Frontal cortex (tissue), 4 donors: ENCODE measurements around the gene AOPEP. TPM values are rescaled to one million over a fixed set of nuclear protein-coding genes. Genes with fewer than 3 reads are reported as not detected.

Source experiments
- DNase-seq, 2 donors: peaks; one replicate each; pipeline ENCODE4 v3.0.0; 2012; ENCODE audit warnings: low spot score in 2 of 2
- FAIRE-seq: peaks from 2 replicates; lab custom pipeline; 2012; peaks lifted over from hg19 to GRCh38; lab: Jason Lieb, UNC
- total RNA-seq: library from RNA; depleted of rRNA; stranded (reverse); fragments of >200 nt; gene quantifications from one replicate; pipeline ENCODE4 v1.2.3, GENCODE V29; 2014
- donor health status: control.
- donor health status: control.
- donor health status: control.

Gene AOPEP
- total RNA-seq, 1 donor from 2014 or later: 23.2 TPM

DNA sequence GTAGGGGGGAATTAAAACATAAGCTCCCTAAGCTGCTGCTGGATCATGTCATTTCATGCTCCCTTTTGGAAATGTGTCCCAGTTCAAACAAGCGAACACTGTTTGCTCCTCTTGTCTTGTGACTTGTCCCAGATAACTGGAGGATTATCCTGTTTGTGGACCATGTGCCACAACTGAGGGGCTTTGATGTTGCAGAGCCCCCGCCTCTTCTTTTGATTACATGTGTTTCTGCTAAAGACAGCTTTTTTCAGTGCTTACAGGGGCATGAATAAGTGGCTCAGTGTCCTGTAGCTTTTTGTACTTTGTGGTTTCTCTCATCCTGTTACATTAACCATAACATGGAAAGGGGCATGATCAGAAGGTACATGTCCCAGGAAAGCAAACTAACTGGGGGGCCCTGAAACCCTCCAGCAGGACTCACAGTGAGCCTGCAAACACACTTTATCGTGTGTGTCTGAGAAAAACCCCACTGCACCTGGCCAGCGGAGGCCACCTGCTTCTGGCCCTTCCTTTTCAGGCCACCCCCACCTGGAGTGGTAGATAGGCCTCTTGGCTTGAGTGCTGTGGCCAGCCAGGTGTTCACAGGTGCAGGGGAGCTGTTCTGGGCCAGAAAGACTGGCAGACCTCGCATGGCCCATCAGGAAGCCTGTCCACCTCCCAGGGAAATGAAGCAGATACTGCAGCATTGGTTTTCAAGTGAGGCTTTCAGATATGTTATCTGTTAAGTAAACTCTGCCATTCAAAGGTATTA, 305.4 kb downstream of the AOPEP start:
- DNase-seq: no peak
- no peak for FAIRE-seq

DNA sequence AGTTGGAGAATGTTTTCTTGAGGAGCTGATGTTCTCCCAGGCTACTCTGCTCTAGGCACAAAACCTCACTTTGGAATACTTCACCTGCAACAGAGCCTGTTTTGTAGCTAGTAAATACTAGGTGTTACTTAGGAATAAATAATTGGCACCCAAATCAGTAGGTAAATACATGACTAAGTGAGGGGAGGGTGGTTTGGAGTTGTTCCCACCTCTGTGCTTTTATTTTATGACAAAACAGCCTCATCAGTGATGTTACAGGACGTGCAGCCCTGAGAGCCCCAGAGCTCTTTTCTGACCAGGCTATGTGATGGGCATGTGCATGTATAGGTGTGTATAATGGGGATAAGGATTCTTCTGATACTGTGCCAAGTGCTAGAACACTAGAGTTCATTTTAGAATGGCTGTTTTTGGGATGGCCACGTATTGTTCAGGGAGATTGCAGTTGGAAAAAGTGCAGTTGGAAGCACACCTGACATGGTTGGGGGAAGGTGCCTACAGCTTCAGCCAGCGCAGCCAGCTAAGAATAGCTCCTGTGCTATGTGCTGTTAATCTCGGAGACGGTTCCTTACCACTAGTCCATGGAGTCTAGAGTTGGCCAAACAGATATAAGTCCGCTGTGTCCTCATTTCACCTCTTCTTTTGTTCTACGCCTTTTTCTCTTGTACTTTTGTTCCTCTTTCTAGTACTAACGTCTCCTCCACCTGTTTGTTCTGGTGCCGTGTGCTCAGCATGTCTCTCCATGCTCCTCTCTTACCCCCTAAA, 306.3 kb downstream of the AOPEP start:
- FAIRE-seq: no peak

DNA sequence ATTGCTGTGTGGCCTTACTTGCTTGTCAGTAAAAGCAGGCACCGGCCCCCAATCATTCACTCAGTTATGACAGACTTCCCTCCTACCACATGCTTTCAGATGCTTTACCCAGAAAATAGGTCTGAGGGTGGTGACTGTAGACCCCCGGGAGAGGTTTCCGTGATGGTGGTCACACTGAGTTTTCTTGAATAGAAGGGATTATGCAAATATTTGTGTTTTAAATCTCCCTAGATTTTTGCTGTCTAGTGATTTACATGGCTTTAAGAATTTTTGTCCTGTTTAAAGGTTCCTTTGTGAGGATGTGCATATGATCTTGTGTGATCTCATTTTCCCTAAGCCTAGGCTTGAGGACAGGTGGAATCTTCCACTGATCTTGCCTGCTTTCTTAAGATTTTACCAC, 309.3 kb downstream of the AOPEP start:
- FAIRE-seq (no peak), DNase-seq (no peak)

More for the DNA sequence above, 306.3 kb downstream of the AOPEP start:
- no peak for DNase-seq

DNA sequence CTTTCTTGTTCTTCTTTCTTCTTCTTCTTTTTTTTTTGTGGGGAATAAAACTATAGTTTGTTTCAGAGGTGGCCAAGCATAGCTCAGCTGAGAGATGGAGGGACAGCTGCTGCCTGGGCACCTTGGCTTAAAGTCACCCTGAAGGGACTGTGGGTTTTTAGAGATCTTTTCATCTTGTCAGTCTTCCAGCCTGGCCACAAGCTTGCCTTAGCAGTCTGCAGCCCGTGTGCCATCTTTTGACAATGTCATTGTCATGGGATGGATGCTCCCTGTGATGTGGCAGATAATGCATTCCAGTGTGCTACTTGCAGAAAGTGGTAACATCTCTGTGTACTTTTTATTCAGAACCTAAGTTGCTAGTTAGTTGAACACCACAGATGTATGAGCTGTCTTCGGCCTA, 310.2 kb downstream of the AOPEP start:
- DNase-seq (no peak), FAIRE-seq (no peak)

DNA sequence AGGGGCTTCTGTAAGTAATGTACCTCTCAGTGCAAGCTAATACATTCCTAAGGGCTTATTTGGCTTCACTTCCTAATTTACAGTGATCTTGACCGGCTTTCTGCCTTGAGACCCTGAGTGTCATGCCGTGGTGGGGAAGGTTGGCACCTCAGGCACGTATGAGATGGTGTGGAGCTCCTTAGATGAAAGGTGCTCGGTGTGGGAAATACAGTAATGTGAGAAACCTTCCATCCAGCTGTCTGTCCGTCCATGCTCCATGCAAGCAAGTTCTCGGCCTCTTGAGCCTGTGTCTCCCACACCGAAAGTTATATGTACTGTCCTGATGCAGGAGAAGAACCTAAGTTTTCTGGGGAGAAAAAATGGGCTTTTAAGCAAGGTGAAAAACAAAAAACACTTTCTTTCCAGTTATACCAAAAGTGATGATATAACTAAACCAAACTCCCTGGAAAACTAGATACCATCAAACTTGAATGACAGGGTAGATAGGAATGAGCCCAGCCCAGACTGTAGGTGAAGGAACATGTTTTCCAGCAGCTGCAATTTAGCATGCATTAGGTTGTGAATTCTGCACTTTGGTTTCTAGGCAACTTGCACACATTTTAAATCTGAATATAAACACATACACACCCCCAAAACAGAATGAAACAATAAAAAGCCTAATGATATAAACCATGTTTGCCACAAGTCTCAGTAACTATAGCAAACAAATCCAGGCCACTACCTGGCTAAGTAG, 311.5 kb downstream of the AOPEP start:
- no peak for DNase-seq
- no peak for FAIRE-seq

DNA sequence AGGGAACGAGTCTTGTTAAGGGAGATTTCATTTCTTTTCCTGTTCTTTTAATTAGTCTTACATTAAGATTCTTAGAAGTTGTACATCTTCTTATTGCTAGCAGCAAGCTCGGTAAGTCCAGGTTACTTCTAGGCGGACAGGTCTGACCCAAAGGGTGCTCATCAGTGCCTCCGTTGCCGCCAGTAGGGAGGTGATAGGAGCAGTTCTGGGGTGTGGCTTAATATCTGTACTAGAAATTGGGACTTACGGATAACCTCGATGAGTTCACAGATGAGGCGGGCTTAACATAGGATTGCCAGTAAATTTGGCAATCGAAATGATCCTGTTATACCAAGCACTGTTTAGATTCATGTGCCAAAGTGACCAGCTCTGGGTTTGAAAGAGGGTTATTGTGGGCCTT, 312.2 kb downstream of the AOPEP start:
- DNase-seq (no peak), FAIRE-seq (no peak)

DNA sequence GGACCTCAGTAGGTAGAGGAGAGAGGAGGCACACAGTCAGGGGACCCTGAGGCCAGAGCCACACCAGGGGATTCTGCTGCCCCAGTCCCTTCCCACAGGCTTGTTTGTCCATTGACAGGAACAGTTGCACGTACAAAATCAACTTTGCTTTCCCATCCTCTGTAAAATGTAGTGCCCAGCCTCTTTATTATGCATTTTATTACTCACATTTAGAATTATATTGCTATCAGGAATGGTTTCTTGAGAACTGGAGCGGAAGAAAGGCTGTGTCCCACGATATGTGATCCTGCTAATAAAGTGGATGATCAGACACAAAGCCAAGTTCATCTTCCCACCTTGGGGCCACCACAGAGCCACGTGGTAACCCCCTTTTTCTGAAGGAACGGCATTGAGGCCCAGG, 313.6 kb downstream of the AOPEP start:
- FAIRE-seq: no peak
- no peak for DNase-seq

DNA sequence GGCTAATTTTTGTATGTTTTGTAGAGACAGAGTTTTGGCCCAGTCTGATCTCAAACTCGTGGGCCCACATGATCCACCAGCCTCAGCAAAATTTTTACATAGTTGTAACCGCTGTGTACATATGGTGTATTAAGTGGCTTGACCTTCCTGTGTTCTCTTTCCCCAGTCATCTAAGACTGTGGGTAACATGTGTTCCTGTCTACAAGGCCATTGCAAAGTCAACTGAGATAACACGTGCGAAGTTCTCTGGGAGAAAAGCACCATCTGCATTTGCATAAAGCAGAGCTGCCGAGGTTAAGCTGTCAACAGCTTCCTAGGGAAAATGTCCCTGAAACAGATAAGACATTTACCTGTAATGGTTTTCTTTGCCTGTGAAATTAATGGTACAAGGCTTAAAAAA, 317.3 kb downstream of the AOPEP start:
- FAIRE-seq: no peak
- DNase-seq: no peak

DNA sequence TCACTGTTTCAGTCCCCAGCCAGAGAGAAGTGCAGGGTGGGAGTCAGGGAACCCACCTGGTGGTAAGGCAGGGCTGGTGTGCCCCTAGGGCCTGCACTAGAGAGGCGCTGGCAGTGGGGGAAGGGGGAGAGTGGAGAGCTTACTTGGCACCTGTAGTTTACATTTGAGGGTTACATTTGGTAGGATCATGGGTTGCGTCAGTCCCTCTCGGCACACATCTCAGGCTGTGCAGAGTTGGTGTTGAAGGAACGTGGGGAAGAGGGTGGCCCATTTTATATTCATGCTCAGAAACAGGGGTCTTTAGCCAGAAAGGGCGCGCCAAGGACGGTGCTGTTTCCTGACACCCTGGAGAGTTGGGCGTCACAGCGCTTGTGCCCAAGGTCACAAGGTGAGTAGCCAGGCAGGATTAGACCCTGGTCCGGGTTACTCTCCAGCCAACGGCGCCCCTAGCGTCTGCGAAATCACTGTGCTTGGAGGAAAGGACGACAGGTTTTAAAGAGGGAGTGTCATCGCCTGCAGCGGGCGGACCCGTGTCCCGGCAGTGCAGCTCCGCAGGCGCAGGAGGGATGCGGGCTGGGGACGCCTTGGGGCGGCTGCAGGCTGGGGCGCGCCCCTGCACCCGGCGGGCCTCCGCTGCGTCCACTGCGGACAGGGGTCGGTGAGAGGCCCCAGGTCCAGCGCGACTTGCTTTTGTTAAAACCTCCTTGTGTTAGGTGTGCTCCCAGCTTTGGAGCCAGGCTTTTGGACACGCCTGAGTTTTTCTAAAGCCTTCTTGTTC, 318.4 kb downstream of the AOPEP start:
- FAIRE-seq (no peak), DNase-seq (no peak)

DNA sequence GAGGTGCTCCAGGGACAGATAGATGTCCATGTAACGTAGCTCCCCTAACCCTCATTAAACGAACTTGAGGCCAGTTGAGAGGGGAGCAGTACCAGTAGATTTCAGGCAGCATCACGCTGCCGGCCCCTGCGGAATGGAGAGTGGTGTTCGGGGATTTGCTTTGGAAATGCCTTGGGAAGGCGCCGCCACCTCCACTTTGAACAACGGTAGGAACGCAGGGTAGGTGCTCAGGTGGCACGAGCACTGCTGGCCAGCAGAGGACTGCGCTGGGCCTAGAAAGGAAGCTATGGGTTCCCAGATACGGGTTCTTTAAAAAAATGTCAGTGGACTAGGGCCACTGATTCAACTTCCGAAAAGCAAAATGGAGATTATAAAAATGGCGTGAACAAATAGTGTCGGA, 319.3 kb downstream of the AOPEP start:
- FAIRE-seq: no peak
- DNase-seq: no peak

DNA sequence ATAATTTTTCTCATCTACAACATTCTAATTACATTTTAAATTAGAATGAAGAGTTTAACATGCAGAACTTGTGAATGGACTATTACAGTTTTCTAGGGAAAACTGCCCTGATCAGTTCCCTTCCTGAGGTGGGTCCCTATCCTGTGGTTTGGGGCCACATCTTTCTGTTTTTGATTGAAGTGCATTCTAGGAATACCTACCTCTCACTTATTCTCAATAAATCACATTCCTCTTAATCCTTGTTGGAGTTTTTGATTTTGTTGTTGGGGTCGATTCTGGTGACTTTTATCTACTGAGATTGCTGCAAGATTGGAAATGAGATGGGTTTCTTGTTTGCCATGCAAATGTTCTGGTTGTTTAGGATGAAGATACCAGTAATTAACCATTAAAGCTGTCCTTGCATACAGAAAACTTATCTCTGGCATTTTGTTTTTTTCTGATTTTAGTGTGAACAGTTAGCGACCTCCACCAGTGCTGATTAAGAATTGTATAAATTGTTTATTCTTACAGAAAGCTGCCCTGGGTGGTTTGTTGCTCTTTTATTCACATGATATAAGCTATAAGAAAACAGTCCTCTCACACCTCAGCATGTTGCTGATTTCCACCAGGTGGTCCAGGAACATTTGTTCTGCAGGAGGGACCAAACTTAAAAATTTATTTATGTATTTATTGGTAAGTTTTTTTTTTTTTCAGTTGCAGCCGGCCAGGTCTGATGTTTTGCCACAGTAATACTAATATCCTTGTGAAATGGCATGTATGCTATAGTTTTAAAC, 321.1 kb downstream of the AOPEP start:
- DNase-seq (no peak), FAIRE-seq (no peak)

DNA sequence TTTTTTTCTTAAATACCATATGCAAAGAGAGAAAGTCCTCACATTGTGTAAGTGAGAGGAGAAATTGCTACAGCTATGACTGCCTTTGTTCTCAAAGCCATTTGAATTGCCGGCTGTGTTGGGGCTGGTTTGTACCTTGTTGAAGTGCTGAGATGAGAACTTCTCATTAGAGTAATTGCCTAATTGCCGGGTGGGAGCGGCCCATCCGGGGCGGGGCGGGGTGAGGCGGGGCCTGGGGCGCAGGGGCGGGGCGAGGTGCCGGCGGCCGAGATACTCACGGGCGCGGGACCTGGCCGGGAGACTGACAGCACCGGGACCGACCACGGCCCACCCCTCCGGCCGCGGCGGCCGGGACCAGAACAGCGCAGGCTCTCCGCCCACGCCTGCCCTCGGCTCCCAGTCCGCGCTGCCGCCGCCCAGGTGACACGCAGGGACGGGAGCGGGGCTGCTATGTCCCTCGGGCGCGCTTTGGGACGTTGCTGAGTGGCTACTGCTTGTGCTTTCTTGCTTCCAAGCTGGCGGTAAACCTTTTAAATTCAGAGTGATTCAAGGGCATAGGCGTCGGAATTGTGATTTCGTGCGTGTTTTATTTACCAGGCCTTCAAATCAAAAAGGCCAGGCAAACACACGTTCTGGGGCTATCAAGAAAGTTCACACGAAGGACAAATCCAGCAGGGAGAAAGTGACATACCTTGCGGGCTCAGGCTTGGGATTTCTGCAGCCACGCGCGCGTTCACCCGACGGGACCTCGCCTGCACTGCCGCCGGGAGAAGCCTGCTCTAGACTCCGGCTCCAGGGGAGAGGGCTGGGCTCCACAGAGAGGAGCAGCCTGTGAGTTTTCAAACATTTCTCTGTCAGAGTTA, 322.0 kb downstream of the AOPEP start:
- DNase-seq (peak; percentile 71 to 80), FAIRE-seq (no peak)

DNA sequence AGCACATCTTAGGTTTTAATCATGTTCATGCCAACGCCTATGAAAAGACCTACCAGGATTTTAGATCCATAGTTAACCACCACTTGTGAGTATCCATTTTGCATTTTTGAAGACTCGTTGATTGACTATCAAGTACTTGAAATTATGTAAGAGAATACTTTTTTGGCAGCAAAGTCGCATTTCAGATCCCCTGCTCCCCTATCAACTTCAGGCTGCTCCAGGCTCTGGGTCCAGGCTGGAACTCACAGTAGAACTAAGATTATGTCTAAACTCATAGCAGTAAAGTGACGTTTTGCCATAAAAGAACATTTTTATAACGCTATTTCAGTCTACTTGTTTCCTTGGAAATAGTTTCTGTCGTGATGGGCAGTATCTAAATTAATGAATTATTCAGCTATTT, 323.3 kb downstream of the AOPEP start:
- DNase-seq: no peak
- no peak for FAIRE-seq

DNA sequence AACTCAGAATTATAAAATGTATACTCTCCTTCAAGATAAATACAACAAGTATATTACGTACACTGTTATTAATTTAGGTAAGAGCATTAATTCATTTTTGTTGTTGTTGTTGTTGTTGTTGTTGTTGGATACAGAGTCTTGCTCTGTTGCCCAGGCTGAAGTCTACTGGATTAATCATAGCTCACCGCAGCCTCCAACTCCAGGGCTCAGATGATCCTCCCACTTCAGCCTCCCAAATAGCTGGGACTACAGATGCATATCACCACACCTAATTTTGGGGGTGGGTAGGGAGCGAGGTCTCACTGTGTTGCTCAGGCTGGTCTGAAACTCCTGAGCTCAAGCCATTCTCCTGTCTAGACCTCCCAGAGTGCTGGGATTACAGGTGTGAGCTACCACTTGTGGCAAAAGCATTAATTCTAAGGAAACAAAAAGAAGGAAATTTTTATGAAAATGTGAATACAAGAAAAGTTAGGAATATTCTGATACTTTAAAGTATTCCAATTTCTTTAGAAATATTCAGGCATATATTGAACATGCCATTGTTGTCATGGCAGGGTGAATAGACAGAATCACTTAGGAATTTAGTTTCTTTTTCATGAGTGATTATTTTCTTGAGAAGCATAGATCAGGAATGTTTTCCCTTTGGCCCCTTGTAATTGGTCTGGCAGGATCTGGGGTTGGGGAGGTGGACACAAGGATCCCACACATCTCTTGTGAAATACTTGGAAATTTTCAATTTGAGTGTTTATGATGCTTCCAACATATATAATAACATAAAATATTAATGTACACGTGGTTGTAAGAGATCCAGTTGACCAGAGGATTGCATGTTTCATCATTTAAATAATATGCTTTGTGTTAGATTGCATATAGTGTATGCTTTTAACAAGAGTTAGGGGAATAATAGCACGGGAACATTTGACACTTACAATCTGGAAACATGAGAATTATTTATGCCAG, 327.4 kb downstream of the AOPEP start:
- DNase-seq (no peak), FAIRE-seq (no peak)

DNA sequence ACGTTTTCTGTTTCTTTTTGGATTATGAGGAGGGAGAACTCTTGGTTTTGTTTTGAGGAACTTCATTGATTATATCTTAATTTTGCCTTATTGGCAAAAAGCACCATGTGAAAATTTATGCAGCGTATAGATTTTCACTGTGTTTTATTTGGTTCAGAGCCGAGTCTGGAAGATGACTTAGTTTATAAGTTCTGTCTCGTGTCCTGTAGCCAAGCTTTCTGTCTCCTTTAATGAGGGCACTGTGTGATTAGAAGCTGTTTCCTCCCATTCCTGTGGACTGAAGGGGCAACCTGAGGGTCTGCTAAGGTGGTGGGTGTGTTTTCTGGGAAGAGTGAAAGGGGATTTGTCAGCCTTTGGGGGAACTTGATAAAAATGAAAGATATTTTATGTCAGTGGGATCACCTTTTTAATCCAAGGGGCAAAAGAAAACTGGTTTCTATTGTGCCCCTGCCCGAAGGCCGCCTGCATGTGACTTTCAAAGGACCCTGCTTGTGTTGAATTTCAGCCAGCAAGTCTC, 328.9 kb downstream of the AOPEP start:
- FAIRE-seq: no peak
- DNase-seq: no peak

DNA sequence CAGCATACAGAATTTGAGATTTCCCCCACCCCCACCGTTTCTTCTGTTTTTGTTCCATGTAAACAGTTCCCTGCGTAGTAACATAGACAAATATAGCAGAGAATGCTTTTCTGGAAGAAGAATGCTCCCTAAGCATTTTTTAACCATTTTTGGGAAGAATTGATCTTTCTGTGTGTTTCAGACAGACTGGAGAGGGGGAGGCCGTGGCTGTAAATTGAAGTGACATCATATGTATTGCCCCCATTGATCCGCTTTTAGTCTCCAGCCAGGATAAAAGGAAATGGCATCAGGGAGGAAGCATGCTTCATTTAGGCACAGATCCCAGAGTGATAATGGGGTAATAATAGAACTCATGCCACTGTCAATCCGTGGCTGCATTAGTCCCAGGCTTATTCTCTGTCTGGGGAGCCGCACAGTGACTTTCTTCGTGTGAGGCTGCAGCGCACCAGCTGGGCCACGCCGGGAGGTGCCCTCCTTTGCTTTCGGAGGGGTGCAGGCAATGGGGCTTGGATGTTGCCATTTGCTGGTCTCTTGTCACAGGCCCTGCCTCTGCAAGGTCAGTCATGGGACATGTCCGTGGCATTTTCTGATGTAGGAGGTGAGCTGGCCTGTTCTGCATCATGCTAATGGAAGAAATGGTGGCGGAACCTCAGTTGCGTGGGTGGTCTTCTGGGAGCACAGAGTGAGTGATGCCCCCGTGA, 329.5 kb downstream of the AOPEP start:
- DNase-seq (no peak), FAIRE-seq (no peak)

DNA sequence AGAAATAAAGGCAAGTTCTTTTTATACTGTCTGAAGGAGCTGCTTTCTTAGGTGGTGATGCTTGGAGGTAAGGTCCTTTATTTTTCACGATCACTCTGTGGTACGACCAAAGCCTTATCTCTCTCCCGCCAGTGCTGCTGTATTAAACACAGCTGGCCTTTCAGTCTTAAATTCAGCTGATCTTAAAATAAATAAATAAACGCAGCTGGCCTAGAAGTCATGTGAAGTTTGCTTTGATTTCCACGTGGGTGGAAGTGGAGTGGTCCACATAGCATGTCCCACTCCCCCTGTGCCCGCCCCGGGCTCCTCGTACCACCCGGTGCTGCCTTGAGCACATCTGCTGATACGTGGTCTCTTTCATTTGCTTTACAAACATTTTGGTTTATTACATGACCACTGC, 330.6 kb downstream of the AOPEP start:
- no peak for DNase-seq
- no peak for FAIRE-seq
